ENCODE data around the gene CBARP.
"Not testable (repeated sequence)": the region's sequence is repeated elsewhere in the genome, so short reads cannot be mapped to it uniquely, and the experiment has no call there.

The CBARP gene

DNA sequence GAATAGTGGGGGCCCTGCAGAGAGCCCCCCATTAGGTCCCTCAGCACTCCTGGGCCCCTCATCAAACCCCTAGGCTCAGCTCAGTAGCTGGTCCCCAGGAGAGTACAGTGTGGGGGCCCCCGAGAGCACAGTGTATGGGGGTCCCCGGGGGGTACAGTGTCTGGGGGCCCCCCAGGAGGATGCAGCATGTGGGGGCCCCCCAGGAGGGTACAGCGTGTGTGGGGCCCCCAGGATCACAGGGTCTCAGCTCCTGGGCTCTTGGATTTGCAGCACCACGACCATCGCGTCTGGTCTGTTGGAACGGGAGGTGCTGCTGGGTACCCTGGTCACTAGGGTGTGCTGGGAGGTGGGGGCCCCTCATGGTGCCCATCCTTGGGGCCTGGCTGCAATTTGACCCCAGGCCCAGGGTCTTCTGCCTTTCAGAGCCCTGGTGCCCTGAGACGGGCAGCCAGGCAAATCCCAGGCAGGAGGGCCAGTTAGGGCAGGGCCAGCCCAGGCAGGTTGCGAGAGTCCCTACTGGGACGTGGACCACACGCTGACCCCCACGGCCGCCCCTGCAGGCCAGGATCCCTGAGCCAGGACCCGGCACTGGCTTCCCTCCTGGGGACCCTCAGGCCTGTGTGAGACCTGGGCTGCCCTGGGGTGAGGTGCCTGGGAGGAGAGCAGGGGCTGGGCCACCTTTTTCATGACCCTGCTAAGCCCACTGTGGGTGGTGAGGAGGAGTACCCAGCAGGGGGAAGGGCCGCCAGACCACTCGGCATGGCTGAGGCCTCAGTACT, 13.6 kb downstream of the CBARP start:
- FAIRE-seq: no peak

DNA sequence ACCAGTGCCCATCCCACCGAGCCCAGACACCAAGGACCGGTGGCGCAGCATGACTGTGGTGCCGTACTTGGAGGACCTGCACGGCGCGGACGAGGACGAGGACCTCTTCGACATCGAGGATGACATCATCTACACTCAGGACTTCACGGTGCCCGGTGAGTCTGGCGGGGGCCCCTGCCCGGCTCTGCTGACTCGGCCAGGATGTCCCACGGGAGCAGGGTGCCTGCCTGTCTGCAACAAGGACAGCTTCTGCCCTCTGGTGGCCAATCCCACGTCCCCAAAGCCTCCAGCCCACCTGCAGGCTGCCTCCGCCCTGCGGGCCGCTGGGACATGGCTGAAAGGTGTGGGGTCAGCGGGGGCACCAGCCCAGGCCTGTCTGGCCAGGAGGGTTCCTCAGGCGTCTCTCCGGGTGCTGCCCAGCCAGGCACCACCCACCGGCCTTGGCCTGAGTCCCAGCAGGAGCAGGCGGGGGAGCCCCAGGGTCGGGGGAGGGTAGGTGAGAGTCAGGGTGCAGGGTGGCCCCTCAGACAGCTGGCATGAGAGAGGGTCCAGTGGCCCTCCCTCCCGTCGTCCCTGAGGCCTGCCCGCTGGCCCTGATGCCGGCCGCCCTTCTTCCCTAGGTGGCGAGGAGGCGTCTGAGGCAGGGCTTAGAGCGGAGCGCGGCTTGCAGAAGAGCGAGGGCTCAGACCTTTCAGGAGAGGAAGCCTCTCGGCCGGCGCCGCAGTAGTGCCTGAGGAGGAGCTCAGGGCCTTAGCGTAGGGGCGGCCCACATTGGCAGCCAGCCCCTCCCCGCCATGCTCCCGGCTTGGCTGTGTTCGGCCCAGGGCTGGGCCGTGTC, 14.6 kb downstream of the CBARP start:
- no peak for FAIRE-seq

DNA sequence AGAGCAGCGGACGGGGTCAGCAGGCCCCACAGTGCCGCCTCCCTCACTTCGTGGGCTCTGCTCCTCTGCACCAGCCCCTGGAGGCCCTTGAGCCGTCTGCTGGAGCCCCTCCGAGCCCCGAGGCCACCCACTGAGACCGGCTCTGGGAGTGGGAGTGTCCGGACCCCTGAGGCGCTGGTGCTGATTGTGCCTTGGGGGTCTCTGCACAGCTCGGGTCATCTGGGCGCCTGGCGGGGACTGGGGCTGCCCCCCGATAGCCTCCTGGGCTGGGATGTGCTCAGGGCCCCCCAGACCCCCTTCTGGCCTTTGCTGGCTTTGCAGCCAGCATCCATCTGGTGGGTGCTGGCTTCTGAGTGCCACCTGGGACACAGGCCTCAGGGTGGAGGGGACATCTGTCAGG, 15.4 kb downstream of the CBARP start:
- no peak for FAIRE-seq

DNA sequence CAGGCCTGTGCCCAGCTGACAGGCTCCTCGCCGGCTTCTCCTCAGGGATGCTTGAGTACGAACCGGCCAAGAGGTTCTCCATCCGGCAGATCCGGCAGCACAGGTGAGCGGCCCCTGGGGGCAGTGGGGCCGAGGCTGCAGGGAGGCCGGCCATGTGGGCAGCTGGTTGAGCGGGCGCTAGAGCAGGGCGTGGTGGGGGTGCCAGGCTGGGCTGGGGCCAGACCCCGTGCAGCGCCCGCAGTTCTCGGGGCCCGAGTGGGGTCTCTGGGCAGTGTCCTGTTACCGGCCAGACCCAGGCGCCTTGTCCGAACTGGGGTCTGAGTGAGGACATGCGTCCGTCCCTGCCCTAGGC, 15.9 kb downstream of the CBARP start:
- FAIRE-seq: no peak

DNA sequence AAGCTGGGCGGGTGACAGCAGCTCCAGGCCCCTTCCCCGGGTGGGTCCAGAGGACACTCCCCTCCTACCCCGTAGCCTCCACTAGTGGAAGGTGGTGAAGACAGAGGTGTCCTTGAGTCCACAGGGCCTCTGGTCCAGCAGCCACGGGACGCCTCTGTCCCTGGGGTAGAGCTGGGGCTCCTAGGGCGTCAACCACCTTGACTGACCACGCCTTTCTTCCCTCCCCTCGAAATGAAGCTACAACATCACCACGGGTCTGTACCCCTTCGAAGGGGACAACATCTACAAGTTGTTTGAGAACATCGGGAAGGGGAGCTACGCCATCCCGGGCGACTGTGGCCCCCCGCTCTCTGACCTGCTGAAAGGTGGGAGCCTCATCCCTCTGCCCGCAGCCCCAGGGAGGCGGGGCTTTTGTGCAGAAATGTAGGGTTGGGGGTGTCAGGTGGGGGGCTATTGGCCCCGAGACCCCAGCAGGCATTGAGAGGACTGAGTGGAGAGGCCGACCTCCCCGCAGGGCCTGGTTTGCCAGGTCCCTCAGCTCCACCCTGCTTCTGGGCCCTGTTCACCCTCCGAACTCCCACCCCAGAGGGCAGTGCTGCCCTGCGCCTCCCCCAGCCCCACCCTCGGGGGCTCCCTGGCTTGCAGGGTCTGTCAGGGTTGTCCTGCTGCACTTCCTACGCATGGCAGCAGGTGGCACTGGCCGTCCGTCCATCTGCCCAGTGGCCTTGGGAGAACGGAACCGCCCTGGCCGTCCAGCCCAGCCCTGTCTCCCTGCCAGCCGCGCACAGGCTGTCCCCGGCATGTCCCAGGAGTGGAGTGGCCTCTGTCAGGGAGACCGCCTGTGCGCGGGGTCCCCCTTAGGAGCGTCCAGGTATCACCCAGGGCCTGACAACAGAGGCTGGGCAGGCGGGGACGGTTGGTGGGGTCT, 16.6 kb downstream of the CBARP start:
- FAIRE-seq: no peak

DNA sequence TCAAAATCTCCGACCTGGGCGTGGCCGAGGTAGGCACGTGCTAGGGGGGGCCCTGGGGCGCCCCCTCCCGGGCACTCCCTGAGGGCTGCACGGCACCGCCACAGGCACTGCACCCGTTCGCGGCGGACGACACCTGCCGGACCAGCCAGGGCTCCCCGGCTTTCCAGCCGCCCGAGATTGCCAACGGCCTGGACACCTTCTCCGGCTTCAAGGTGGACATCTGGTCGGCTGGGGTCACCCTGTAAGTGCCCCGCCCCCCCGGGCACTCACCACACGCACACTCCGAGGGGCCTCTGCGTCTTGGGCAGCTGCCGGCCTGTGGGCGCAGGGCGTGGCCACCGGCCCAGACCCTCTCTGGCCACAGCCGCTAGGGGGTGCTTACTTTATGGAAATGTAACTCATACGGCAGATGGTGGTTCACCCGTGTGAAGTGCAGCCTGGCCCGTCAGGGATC, 17.3 kb downstream of the CBARP start:
- no peak for FAIRE-seq

DNA sequence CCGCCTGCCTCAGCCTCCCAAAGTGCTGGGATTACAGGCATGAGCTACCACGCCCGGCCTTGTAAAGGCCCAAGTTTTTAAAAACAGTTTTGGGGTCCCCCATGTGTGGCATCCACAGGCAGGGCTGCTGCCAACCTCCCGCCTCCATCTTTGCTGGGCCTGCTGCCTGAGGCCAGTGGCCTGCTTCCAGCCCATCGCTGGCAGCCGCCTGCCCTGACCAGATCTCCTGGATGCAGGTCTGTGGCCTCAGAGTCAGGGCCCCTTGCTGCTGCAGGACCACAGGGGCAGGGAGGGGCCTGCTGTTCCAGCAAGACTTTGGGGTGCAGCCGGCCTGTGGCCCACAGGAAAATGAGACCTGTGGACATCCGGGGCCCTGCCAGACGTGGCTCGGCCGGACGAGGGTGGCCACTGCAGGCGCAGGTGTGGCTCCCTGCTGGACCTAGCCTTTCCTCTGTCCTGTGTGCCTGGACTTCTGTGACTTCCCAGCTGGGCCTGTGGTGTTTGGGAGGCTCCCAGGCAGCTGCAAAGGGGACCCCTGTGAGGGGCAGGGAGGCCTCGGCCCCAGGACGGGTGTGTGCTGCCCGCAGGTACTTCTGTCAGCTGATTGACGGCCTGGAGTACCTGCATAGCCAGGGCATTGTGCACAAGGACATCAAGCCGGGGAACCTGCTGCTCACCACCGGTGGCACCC, 17.9 kb downstream of the CBARP start:
- FAIRE-seq: no peak

DNA sequence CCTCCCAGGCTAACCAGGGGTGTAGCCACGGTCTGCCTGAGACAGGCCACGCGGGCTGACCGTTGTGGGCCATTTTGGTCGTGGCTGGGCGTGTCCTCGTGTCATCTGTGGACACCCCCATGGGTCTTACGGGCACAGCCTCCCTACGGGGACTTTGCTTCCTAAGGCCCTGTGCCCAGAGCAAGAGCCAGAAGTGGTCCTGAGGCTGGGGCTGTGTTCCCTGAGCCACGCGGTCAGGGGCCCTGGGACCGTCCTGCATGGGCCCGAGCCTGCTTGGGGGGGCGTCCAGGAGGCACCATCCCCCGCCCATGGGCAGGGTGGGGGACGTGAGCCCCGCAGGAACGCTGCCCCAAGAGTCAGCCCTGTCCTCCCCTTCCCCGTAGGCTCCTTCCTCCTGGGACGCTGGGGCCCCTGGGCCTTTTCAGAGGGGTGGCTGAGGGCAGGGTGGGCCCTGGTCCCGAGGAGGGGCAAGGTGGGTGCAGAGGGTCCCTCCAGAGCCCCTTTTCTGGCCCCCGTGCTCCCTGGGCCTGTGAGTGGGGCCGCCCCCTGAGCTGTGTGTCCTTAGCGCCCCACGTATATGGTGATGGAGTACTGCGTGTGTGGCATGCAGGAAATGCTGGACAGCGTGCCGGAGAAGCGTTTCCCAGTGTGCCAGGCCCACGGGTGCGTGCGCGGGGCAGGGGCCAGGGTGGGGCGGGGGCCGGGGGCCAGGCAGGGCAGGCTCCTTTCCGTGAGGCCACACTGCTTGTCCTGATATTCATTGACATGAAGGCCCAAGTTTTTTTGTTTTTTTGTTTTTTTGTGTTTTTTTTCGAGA, 18.8 kb downstream of the CBARP start:
- FAIRE-seq: no peak

DNA sequence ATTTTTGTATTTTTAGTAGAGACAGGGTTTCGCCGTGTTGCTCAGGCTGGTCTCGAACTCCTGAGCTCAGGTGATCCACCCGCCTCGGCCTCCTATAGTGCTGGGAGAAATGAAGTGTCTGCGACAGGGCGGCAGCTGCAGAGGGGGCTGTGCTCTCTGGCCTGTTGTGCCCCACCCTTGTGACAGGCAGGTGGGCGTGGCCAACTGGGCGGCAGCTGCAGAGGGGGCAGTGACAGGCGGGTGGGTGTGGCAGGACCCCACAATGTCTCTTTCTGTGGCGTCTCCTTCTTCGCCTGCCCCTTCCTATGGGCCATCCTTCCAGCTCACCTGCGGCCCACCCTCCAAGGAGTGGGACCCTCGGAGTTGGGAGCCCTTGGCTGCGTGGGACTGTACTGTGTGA, 20.4 kb downstream of the CBARP start:
- no peak for FAIRE-seq

DNA sequence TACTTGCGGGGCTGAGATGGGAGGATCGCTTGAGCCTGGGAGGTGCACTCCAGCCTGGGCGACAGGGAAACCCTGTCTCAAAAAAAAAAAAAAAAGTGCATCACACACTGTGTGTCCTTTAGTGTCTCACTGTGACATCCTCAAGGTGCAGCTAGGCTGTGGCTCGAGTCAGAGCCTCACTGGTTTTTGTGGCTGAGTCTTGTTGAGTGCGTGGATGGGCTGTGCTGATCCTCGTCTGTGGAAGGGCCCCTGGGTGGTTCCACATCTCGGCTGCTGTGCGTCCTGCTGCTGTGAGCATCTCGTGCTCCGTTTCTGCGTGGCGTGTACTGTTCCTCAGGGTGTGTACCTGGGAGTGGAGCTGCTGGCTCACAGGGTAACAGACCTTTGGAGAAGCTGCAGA, 21.0 kb downstream of the CBARP start:
- no peak for FAIRE-seq

DNA sequence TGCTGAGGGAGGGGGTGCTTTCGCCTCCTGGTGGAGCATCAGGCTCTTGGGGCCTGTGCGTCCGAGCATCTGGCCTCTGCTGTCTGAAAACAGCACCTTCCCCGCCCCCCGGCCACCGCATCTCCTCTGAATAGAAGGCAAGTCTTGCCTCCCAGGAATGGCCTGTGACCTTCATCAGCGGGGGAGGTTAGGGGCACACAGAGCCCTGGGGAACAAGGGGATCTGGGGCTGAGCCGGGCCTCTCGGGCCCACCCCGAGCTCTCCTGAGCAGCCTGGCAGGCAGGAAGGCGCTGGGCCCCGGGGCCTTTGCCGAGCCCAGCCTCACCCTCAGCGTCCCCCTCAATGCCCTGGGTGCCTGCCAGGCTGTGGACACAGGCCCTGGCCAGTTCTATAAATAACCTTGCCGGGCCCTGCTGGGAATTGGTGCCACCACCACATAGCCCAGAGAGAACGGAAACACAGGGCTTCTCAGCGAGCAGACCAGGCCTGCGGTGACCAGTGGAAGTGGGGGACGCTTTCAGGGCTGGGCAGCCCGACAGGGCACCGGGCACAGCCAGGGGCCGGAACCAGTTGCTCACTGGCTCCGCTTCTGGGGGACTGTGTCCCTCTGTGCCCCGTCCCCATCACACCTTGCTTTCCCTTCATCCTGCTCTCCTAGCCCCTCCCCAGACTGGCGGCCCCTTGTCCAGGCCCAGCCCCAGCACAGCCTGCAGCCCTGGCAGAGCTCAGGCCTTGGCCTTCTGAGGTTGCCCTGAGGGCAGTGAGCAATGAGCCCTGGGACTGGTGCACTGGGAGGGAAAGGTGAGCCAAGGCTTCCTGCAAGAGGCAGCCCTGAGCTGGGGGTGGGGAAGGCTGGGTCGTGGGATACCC, 22.7 kb downstream of the CBARP start:
- FAIRE-seq: no peak

DNA sequence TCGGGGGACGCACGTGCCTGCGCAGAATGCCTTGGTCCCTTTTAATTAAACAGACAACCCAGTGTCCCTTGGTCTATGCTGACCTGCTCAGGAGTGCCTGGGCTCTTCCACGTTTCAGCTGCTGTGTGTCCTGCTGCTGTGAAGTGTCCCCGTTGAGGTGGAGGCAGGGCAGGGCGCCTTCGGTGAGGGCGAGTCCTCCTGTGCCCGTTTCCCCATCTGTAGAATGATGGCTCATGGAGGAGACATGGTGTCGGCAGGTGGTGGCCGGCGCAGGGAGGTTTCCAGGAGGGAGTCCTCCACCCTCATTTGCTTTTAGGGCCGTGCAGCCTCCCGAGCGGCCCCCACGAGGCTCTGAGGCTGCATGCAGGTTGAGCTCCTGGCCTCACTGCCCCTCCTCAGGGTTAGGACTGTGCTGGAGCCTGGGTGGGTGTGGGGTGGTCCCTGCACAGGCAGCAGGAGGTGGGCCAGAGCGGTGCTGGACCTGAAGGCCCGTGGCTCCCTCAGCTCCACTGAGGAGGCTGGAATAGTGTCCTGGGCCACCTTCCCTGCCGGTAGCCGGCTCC, 23.4 kb downstream of the CBARP start:
- FAIRE-seq: no peak

DNA sequence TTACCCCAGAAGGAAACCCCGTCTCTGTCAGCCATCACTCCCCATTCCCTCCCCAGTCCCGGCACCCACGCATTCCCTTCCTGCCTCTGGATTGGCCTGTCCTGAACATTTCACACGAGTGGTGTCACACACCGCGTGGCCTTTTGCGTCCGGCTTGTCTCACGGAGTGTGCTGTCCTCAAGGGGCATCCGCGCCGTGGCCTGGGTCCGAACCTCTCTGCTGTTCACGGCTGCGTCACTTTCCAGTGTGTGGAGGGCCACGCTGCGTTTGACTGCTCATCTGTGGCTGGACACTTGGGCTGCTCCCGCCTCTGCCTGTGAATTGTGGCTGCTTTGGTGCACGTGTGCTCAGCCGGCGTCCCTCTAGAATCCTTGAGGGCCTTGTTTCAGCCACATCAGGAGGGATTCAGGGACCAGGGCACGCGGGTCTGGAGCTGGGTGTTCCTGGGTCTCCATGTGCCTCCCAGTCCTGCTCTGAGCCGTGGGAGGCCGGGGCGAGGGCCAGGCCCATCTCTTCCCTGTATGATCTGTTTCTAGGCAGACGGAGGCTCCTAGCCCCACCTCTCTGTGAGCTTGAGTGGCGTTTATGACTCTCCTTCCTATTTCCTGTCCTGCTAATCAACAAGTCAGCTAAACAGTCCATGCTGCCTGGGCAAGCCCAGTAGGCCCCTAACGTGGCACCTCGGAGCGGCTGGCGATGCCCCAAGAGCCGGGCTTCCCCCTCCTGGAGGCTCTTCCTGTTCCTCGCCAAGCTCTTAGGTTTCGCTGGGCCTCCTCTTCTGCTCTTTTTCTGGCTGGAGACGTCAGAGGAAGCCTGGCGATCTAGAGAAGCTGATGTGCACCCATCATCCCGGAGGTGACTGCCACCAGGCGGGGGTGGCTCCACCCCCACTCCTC, 24.2 kb downstream of the CBARP start:
- FAIRE-seq: no peak

DNA sequence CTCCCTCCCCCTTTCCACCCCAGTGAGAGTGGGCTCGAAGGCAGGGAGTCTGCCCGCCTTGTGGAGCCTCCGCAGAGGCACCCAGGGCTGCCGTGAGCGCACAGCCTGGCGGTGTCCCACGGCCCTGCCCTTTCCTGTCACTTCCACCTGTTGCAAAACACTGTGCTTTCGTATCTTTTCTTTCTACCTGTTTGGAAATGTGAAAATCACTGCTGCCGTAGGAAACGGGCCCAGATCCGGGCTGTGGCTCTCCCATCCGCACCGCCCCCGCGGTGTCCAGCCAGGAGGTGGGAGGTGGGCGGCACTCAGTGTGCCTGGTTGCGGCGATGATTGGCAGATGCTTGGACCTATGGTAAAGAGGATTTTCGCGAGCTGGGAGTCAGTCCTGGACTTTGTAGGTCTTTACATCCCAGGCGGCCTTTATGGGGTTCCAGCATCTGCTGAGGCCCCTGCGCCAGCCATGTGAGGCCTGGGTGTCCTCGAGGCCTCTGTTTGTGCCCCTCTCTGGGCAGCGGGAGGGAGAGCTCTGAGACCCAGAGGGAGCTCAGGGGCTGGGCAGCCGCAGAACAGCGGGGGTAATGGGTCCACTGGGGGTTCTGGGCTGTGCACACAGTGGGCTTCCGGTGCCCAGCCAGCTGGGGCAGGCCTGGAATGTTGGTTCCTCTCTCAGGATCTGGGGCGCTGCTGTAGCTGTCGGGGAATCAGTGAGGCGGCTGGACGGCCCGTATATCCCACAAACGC, 26.1 kb downstream of the CBARP start:
- no peak for FAIRE-seq

DNA sequence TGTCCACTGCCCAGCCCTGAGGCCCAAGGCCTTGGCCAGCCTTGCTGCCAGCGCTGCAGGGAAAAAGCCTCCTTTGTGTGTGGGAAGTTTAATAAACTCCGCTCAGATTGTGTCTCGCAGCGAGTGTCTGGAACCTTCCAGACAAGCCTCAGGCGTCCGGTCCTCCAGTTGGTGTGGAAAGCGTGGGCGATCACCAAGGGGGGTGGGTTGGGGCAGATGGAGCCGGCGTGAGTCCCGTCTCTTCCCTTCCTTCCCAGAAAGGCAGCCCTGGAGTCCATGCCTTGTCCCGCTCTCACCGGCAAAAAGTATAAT, 27.6 kb downstream of the CBARP start:
- no peak for FAIRE-seq

DNA sequence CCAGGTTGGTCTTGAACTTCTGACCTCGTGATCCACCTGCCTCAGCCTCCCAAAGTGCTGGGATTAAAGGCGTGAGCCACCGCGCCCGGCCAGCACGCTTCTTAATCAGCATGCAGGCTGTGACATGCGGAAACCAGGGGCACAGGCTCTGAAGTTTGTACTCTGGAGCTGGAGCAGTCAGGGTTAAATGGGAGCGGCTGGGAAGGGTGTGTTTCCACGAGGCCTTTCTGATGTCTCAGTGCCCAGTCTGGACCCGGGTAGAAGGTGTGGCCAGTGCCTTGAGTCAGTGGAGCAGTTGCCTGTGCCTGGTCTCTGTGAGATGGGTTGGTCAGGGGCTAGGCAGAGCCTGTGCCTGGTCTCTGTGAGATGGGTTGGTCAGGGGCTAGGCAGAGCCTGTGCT, 29.0 kb downstream of the CBARP start:
- not testable (repeated sequence) for FAIRE-seq

DNA sequence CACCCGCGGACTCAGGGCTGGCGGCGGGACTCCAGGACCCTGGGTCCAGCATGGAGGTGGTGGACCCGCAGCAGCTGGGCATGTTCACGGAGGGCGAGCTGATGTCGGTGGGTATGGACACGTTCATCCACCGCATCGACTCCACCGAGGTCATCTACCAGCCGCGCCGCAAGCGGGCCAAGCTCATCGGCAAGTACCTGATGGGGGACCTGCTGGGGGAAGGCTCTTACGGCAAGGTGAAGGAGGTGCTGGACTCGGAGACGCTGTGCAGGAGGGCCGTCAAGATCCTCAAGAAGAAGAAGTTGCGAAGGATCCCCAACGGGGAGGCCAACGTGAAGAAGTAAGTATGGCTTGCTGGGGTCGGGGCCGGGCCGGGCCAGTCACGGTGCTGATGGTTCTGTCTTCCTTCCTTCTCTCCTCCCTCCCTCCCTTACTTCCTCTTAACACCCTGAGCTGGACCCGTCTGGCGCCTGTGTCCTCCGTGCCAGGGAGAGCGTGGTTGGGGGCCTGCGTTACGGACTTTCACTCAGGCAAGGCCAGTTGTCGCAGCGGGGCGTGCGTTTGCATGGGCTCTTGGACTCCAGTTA, 30.8 kb downstream of the CBARP start:
- no peak for FAIRE-seq

DNA sequence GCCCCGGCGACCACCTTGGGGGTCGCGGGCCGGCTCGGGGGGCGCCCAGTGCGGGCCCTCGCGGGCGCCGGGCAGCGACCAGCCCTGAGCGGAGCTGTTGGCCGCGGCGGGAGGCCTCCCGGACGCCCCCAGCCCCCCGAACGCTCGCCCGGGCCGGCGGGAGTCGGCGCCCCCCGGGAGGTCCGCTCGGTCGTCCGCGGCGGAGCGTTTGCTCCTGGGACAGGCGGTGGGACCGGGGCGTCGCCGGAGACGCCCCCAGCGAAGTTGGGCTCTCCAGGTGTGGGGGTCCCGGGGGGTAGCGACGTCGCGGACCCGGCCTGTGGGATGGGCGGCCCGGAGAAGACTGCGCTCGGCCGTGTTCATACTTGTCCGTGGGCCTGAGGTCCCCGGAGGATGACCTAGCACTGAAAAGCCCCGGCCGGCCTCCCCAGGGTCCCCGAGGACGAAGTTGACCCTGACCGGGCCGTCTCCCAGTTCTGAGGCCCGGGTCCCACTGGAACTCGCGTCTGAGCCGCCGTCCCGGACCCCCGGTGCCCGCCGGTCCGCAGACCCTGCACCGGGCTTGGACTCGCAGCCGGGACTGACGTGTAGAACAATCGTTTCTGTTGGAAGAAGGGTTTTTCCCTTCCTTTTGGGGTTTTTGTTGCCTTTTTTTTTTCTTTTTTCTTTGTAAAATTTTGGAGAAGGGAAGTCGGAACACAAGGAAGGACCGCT, 31.5 kb downstream of the CBARP start:
- FAIRE-seq: no peak

Data from TTC549 (cell line).